ENCODE data around the gene WDR55.

GRCh38 chr5:140674211-140674610 is 9.5 kb downstream of the WDR55 start:
- TF ChIP-seq CTCF (IDR thresholded peaks at IDR 0.05) (no peak), POLR2A (IDR thresholded peaks at IDR 0.05) (no peak), POLR2AphosphoS5 (IDR thresholded peaks at IDR 0.05) (no peak)
